Gastroesophageal sphincter (tissue), 2 donors: ENCODE measurements around the gene C9orf85.

Experiments
- EP300 ChIP-seq: sonication (generic); formaldehyde crosslinking; IDR thresholded peaks from one replicate; pipeline ENCODE4 v1.6.1; 2017; ENCODE audit warnings: antibody characterized with exemption, mild to moderate bottlenecking
- POLR2A ChIP-seq, 2 donors: fragments of 450-650 bp; IDR thresholded peaks; one replicate each; pipeline ENCODE4 v1.6.1; 2017; ENCODE audit warnings: antibody characterized with exemption in 2 of 2, mild to moderate bottlenecking in 2 of 2, moderate library complexity in 1 of 2

DNA sequence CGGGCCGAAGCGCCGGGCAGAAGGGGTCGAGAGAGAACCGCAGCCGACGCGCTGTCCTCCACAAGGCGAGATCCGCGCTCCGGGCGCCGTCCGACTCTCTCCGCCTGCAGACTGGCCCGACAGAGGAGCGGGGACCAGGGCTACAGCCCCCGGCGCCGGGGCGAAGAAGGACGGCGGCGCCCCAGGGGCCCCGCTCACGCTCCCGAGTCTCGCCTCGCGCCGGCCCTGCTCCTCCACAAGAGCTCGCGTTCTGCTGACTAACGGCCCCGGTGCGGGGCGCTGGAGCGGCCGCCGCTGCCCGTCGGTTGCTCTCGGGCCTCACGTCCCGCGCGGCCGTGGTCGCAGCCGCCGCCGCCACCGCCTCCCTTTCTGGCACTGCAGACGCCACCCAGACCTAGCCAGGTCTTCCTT lies 784 bp upstream of the C9orf85 start:
- TF ChIP-seq POLR2A (IDR thresholded peaks at IDR 0.05): no peak
- TF ChIP-seq EP300: no peak
